PC-9 (cell line): ENCODE data around the gene WNK1.

ENCODE experiments used
- EZH2 ChIP-seq: fragments of 200-600 bp; sonication (generic); IDR thresholded peaks from 2 replicates; pipeline ENCODE4 v1.8.0; 2017; ENCODE audit warnings: antibody characterized with exemption, low read depth
- TF ChIP-seq, protein P1 (sequence below): fragments of 200-600 bp; sonication (generic); conservative IDR thresholded peaks from 2 replicates; pipeline ENCODE4 v1.6.1; 2017; ENCODE audit warnings: mixed run types, antibody characterized with exemption, mild to moderate bottlenecking, moderate library complexity

DNA sequence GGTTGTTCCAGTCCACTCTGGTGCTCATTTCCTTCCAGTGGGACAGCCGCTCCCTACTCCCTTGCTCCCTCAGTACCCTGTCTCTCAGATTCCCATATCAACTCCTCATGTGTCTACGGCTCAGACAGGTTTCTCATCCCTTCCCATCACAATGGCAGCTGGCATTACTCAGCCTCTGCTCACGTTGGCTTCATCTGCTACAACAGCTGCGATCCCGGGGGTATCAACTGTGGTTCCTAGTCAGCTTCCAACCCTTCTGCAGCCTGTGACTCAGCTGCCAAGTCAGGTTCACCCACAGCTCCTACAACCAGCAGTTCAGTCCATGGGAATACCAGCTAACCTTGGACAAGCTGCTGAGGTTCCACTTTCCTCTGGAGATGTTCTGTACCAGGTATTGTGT lies 127.3 kb downstream of the WNK1 start:
- TF ChIP-seq, protein P1, sequence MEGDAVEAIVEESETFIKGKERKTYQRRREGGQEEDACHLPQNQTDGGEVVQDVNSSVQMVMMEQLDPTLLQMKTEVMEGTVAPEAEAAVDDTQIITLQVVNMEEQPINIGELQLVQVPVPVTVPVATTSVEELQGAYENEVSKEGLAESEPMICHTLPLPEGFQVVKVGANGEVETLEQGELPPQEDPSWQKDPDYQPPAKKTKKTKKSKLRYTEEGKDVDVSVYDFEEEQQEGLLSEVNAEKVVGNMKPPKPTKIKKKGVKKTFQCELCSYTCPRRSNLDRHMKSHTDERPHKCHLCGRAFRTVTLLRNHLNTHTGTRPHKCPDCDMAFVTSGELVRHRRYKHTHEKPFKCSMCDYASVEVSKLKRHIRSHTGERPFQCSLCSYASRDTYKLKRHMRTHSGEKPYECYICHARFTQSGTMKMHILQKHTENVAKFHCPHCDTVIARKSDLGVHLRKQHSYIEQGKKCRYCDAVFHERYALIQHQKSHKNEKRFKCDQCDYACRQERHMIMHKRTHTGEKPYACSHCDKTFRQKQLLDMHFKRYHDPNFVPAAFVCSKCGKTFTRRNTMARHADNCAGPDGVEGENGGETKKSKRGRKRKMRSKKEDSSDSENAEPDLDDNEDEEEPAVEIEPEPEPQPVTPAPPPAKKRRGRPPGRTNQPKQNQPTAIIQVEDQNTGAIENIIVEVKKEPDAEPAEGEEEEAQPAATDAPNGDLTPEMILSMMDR, result no peak
- TF ChIP-seq EZH2, result no peak
